Immature natural killer cell (primary cell): Measurements from ENCODE around the gene MBNL1. TPM values are rescaled to one million over a fixed set of nuclear protein-coding genes. Genes with fewer than 3 reads are reported as not detected.
A peak's percentile ranks its signal among the peaks of the same experiment; 100 is the strongest.

Source experiments
- DNase-seq, 3 donors: peaks; one replicate each; pipeline ENCODE4 v3.0.0; 2022; ENCODE audit warnings: mixed read lengths in 1 of 3
- H3K27ac Mint-ChIP-seq, 6 donors: one replicate each; pipeline ENCODE4 v1.8.0; 2020; ENCODE audit warnings: mixed read lengths in 6 of 6, mild to moderate bottlenecking in 5 of 6, inconsistent platforms in 4 of 6, moderate library complexity in 3 of 6
- H3K27me3 Mint-ChIP-seq, 3 donors: one replicate each; pipeline ENCODE4 v1.8.0; 2020 to 2021; ENCODE audit warnings: low read depth in 3 of 3, mild to moderate bottlenecking in 3 of 3, mixed read lengths in 3 of 3, moderate library complexity in 3 of 3, inconsistent platforms in 1 of 3
- H3K36me3 Mint-ChIP-seq, 3 donors: one replicate each; pipeline ENCODE4 v1.8.0; 2020; ENCODE audit warnings: mixed read lengths in 3 of 3, inconsistent platforms in 2 of 3, mild to moderate bottlenecking in 2 of 3
- H3K4me1 Mint-ChIP-seq, 2 donors: one replicate each; pipeline ENCODE4 v1.8.0; 2020; ENCODE audit warnings: inconsistent platforms in 2 of 2, mild to moderate bottlenecking in 2 of 2, mixed read lengths in 2 of 2, moderate library complexity in 1 of 2
- H3K4me3 Mint-ChIP-seq, 5 donors: one replicate each; pipeline ENCODE4 v1.8.0; 2020; ENCODE audit warnings: mild to moderate bottlenecking in 5 of 5, mixed read lengths in 5 of 5, inconsistent platforms in 3 of 5, moderate library complexity in 3 of 5
- H3K9me3 Mint-ChIP-seq, 6 donors: one replicate each; pipeline ENCODE4 v1.8.0; 2020; ENCODE audit warnings: mild to moderate bottlenecking in 6 of 6, mixed read lengths in 6 of 6, inconsistent platforms in 4 of 6, moderate library complexity in 3 of 6
- polyA plus RNA-seq, 3 donors: library from polyadenylated mRNA; unstranded; fragments of 300-500 nt; fragmentation: Illumina TruSeq; gene quantifications; one replicate each; pipeline ENCODE4 v1.2.3, GENCODE V29; 2021

Gene MBNL1
- polyA plus RNA-seq, 3 donors from 2014 or later, result 270 to 399 (median 286) TPM

DNA sequence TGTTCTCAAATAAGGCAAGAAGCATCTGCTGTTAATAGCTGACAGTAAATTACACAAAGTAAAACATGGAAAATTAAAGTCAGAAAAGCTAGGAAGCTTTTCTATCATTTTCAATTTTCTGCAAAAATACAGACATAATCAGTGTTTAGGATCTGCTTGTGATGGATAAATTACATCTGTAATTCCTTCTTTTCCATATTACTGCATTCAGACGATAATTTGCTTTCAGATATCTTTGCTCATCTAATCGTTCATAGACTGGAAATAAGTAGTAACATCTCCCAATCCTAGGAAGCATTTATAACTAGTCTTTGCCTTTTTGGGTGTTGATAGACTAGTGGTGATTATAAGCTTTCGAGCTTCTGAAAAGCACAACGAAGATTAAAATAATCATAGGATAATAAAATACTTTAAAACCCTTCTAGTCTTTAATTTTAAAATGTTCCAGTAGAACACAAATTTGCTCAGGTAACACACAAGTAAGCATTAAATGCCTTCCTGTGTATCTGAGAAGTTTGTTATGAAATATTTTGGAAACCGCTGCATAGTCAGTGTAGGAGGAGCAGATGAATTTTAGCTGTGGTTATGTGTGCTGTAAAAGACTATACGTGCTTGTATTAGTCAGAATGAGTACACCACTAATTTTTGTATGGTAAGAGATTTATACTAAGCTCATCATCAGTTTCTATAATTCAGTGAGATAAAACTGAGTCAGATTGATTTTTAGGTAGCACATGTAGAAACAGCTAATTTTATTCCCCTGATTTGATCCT lies 41.0 kb downstream of the MBNL1 start:
- H3K27ac Mint-ChIP-seq, result peak overlapping the region; percentile 65 to 83 (median 74)
- peaks cover 73 to 87% of the 10 kb centered on the region in 2 donors for H3K4me1 Mint-ChIP-seq
- H3K9me3 Mint-ChIP-seq, result no peaks in the 10 kb centered on the region
- H3K27me3 Mint-ChIP-seq, result peaks cover 0 to 4% (median 0%) of the 10 kb centered on the region in 3 donors
- no peak for DNase-seq
- peaks cover 0 to 3% (median 0%) of the 10 kb centered on the region in 3 donors for H3K36me3 Mint-ChIP-seq
- peak overlapping the region in 2 of 5 donors; percentile 4 to 66 for H3K4me3 Mint-ChIP-seq

- Mint-ChIP-seq H3K27me3 (peaks cover 2 to 5% (median 5%) of the 10 kb centered on the region in 3 donors), H3K9me3 (no peaks in the 10 kb centered on the region), H3K36me3 (peaks cover 0 to 7% (median 0%) of the 10 kb centered on the region in 3 donors), H3K4me1 (peaks cover 71 to 87% of the 10 kb centered on the region in 2 donors), H3K4me3 (peak overlapping the region in 2 of 5 donors; percentile 17 to 47), H3K27ac (peak overlapping the region in 5 of 6 donors; percentile 56 to 70 (median 66))
- no peak for DNase-seq
These were observed 44.7 kb downstream of the MBNL1 start for GRCh38 chr3:152313430-152313829.

DNA sequence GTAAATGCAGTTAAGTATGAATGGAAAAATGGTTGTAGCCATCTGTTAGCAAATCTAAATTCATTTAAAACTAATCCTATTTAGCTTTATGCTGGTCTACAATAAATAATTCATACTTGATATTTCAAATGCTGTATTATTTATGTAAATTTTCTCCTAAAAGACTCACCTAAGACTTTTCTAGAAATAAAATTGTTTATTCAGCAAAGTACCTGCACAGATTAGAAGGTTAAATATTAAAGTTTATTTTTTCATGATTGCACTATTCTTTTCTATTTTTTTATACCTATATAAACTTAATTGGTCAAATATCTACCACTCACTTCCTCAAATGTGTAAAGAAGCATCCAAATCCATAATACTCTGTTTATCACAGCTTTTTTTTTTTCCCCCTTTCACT lies 45.2 kb downstream of the MBNL1 start:
- no peaks in the 10 kb centered on the region for H3K9me3 Mint-ChIP-seq
- peaks cover 2 to 5% (median 5%) of the 10 kb centered on the region in 3 donors for H3K27me3 Mint-ChIP-seq
- H3K36me3 Mint-ChIP-seq, result peaks cover 0 to 7% (median 0%) of the 10 kb centered on the region in 3 donors
- H3K4me3 Mint-ChIP-seq, result peak overlapping the region in 3 of 5 donors; percentile 6 to 41 (median 10)
- DNase-seq, result no peak
- H3K27ac Mint-ChIP-seq, result peak overlapping the region in 5 of 6 donors; percentile 9 to 81 (median 56)
- peaks cover 71 to 87% of the 10 kb centered on the region in 2 donors for H3K4me1 Mint-ChIP-seq

DNA sequence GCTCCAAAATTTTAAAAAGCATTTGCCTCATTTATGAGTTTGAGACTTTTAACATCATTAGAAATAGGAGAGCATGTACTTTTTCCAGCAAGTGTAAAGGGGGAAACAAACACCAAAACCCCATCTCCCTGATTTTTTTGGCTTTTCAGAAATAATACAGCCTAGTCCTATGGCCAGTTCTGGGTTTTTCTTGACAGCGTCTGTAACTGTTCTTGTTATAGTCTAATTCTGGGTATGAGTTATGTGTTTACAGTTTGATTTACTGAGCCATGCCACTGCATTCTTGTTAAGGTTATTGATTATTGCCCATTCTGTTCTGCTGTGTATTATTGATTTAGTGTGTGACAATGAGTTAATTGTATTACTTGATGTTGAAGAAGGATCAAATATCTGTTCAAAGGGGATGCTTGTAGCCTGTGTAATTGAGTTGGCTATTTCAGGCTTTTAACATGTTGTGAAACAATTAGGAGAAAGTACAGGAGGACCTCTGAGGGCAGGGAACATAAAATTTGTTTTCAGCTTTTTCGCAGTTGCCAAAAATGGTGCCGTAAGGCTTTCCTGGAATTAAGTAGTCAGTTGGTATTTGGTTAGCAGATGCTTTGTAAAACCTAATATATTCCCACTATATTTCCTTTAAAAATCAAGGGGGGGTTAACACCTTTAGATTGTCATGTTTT lies 46.1 kb downstream of the MBNL1 start:
- Mint-ChIP-seq H3K4me3 (peak overlapping the region; percentile 10 to 41 (median 23)), H3K4me1 (peaks cover 71 to 87% of the 10 kb centered on the region in 2 donors), H3K27ac (peak overlapping the region; percentile 9 to 81 (median 72)), H3K9me3 (no peaks in the 10 kb centered on the region), H3K27me3 (peaks cover 3 to 5% (median 5%) of the 10 kb centered on the region in 3 donors), H3K36me3 (peaks cover 0 to 7% (median 0%) of the 10 kb centered on the region in 3 donors)
- no peak for DNase-seq

DNA sequence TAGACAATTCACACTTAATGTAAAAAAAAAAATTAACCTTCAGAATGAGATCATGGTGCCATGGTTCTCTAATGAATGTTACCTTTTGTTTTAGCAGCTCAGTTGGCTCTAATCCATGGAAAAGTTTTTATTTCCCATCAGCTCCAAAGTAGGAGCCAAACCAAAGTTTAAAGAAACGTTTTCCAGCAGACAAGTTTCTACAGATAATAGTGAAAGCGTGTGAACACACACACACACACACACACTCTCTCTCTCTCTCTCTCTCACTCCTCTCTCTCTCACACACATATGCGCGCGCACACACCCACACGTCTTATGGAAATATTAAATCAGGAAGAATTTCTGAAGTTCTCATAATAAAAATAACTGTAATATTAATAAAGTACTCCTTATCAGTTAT lies 46.9 kb downstream of the MBNL1 start:
- H3K4me1 Mint-ChIP-seq, result peaks cover 74 to 87% of the 10 kb centered on the region in 2 donors
- peak overlapping the region; percentile 68 to 88 (median 78) for H3K27ac Mint-ChIP-seq
- no peaks in the 10 kb centered on the region for H3K9me3 Mint-ChIP-seq
- H3K27me3 Mint-ChIP-seq, result peaks cover 4 to 5% (median 5%) of the 10 kb centered on the region in 3 donors
- peak overlapping the region; percentile 22 to 66 (median 51) for H3K4me3 Mint-ChIP-seq
- no peak for DNase-seq
- peaks cover 0 to 7% (median 0%) of the 10 kb centered on the region in 3 donors for H3K36me3 Mint-ChIP-seq

- Mint-ChIP-seq H3K4me1 (peaks cover 77 to 90% of the 10 kb centered on the region in 2 donors), H3K27me3 (peaks cover 4 to 5% (median 5%) of the 10 kb centered on the region in 3 donors), H3K36me3 (peaks cover 0 to 7% (median 0%) of the 10 kb centered on the region in 3 donors), H3K4me3 (peak overlapping the region; percentile 15 to 63 (median 26)), H3K9me3 (no peaks in the 10 kb centered on the region), H3K27ac (peak overlapping the region; percentile 68 to 88 (median 78))
- DNase-seq, result no peak
These were observed 47.6 kb downstream of the MBNL1 start for GRCh38 chr3:152316318-152316717.

DNA sequence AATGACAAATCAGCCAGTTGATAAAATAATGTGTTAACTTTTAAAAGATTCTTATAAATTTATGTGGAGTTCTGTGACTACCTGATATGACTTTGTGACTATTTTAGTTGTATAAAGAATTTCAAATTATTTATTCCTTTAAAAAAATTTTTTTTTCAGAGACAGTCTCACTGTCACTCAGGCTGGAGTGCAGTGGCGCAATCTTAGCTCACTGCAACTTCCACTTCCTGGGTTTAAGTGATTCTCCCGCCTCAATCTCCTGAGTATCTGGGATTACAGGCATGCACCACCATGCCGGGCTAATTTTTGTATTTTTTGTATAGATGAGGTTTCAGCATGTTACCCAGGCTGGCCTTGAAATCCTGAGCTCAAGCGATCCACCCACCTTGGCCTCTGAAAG lies 48.5 kb downstream of the MBNL1 start:
- H3K27ac Mint-ChIP-seq, result peak overlapping the region in 5 of 6 donors; percentile 53 to 74 (median 68)
- H3K4me1 Mint-ChIP-seq, result peaks cover 84 to 99% of the 10 kb centered on the region in 2 donors
- peak overlapping the region in 2 of 5 donors; percentile 32 to 49 for H3K4me3 Mint-ChIP-seq
- no peaks in the 10 kb centered on the region for H3K9me3 Mint-ChIP-seq
- H3K27me3 Mint-ChIP-seq, result peaks cover 4 to 5% (median 5%) of the 10 kb centered on the region in 3 donors
- no peak for DNase-seq
- H3K36me3 Mint-ChIP-seq, result peaks cover 0 to 7% (median 0%) of the 10 kb centered on the region in 3 donors

DNA sequence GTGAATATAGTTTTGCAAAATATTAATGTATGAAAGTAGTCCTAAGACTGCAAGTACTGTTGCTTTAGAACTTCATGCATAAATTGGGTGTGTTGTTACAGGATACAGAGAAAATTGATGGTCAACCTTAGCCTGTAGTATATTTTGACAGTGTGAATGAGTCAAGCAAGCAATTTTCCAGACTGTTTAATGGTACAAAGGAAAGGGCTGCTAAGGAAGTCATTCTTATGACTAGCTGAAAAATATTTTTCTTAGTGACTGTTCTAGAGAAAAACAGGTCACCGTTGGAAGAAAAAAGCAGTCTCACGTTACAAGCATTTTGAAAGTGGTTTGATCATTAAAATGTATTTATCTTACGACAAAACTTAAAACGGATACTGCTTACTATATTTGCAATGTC lies 49.2 kb downstream of the MBNL1 start:
- Mint-ChIP-seq H3K9me3 (no peaks in the 10 kb centered on the region), H3K4me3 (peak overlapping the region in 2 of 5 donors; percentile 21 to 57), H3K27ac (peak overlapping the region; percentile 45 to 74 (median 64)), H3K36me3 (peaks cover 0 to 7% (median 0%) of the 10 kb centered on the region in 3 donors), H3K4me1 (peaks cover 87 to 100% of the 10 kb centered on the region in 2 donors), H3K27me3 (peaks cover 4 to 5% (median 5%) of the 10 kb centered on the region in 3 donors)
- DNase-seq, result no peak

DNA sequence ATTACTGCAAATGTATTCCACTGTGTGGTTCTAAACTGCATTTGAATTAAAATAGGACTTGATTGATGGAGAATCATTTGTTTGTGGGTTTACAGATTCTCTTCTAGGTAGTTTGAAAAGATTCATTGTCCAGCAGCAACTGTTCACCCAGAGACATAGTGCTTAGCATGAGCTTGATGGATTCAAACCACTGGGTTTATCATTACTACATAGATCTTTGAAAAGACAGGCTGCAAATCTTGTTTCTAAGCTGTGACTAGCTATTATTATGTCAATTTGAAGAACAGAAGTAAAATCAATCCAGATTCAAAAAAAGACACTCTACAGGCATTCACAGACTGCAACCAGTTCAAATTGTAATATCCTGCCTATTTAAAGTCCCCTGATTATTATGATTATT lies 49.8 kb downstream of the MBNL1 start:
- H3K27ac Mint-ChIP-seq, result peak overlapping the region; percentile 55 to 87 (median 78)
- peaks cover 4 to 5% (median 5%) of the 10 kb centered on the region in 3 donors for H3K27me3 Mint-ChIP-seq
- H3K9me3 Mint-ChIP-seq, result no peaks in the 10 kb centered on the region
- no peak for DNase-seq
- H3K36me3 Mint-ChIP-seq, result peaks cover 0 to 7% (median 0%) of the 10 kb centered on the region in 3 donors
- H3K4me3 Mint-ChIP-seq, result peak overlapping the region in 4 of 5 donors; percentile 27 to 60 (median 44)
- peaks cover 85 to 99% of the 10 kb centered on the region in 2 donors for H3K4me1 Mint-ChIP-seq

DNA sequence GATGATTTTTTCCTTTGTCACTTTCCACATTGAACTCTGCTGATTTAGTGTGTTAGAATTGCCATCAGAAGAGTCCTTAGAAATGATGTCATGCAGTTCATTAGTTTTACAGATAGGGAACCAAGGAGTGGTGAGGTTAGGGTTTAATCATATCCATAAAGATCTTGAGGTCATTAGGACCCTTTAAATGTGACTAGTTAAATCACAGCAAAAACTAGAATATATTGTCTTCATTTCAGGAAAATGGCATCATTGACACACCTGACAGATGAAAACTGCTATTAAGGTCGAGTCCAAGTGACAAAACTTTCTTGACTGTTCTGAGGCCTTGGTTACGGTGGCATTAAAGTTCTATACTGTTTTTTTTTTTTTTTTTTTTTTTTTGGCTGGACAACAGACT lies 50.5 kb downstream of the MBNL1 start:
- Mint-ChIP-seq H3K36me3 (peaks cover 0 to 7% (median 0%) of the 10 kb centered on the region in 3 donors), H3K4me3 (peak overlapping the region; percentile 21 to 60 (median 31)), H3K27me3 (peaks cover 4 to 5% (median 5%) of the 10 kb centered on the region in 3 donors)

DNA sequence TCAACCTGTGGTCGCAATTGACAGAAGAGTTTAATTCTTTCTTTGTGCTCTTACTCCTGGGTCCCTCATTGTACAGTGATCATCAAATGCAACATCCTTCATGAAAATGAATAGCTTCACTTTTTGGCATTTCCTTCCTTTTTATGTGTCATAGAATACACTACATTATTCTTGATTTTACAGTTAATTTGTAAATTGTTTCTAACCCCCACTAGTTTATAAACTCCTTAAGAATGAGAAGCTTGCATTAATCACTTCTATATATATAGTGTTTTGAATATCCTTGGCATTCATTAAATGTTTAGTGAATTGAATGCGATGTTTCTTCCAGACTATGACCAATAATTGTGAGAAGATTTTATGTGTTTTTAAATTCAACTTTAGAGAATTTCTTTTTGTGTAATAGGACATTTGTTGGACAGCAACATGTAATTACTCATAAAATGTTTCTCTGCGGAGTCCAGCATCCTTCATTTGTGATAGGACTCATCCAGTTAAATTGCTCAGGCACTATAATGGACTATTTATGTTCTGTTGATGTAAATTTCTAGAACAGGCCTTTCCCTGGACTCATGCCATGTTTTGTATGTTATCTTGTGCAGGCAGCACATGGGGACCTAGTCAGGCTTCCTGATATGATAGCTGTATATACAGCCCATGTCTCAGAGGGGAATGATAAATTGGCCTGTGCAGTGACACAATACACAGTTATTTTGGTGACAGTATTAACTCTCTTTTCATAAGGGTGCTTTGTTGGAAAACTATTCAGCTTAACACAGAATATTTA lies 51.3 kb downstream of the MBNL1 start:
- H3K4me3 Mint-ChIP-seq, result peak overlapping the region; percentile 44 to 75 (median 54)
- H3K4me1 Mint-ChIP-seq, result peaks cover 86 to 99% of the 10 kb centered on the region in 2 donors
- H3K27me3 Mint-ChIP-seq, result peaks cover 4 to 5% (median 5%) of the 10 kb centered on the region in 3 donors
- H3K9me3 Mint-ChIP-seq, result no peaks in the 10 kb centered on the region
- peak overlapping the region; percentile 68 to 89 (median 86) for H3K27ac Mint-ChIP-seq
- H3K36me3 Mint-ChIP-seq, result peaks cover 0 to 7% (median 0%) of the 10 kb centered on the region in 3 donors
- no peak for DNase-seq

More for the DNA sequence above, 50.5 kb downstream of the MBNL1 start:
- H3K4me1 Mint-ChIP-seq, result peaks cover 86 to 99% of the 10 kb centered on the region in 2 donors
- H3K27ac Mint-ChIP-seq, result peak overlapping the region; percentile 55 to 87 (median 78)
- DNase-seq, result no peak
- no peaks in the 10 kb centered on the region for H3K9me3 Mint-ChIP-seq

GRCh38 chr3:152321200-152321954 lies 52.6 kb downstream of the MBNL1 start:
- H3K4me3 Mint-ChIP-seq, result peak overlapping the region in 3 of 5 donors; percentile 19 to 54 (median 48)
- H3K4me1 Mint-ChIP-seq, result peaks cover 84 to 99% of the 10 kb centered on the region in 2 donors
- H3K27me3 Mint-ChIP-seq, result peaks cover 0 to 2% (median 1%) of the 10 kb centered on the region in 3 donors
- H3K27ac Mint-ChIP-seq, result peak overlapping the region; percentile 11 to 87 (median 79)
- H3K9me3 Mint-ChIP-seq, result no peaks in the 10 kb centered on the region
- H3K36me3 Mint-ChIP-seq, result peaks cover 0 to 4% (median 2%) of the 10 kb centered on the region in 3 donors
- DNase-seq, result no peak
